DND-41 (cell line): ENCODE results near the gene GTF2A1.
"Not testable (repeated sequence)": the region's sequence is repeated elsewhere in the genome, so short reads cannot be mapped to it uniquely, and the experiment has no call there.

Source experiments
- ATAC-seq: fragments of 200-7000 bp; cut with Tn5 transposase; 3 replicates; pipeline ENCODE4 v1.9.1; 2021; ENCODE audit warnings: low read depth; ENCODE audit not compliant: insufficient read depth
- DNase-seq: peaks from one replicate; pipeline ENCODE4 v3.0.0-alpha.2; 2020
- H2AFZ ChIP-seq: 2 replicates; pipeline ENCODE4 v1.6.0; 2012; ENCODE audit warnings: low read depth, low read length
- H3K27ac ChIP-seq: 2 replicates; pipeline ENCODE4 v1.5.1; 2012; ENCODE audit warnings: low read length, inconsistent platforms
- H3K27me3 ChIP-seq: fragments of 200-600 bp; sonication (generic); 2 replicates; pipeline ENCODE4 v1.6.0; 2012; ENCODE audit warnings: low read length, mild to moderate bottlenecking, inconsistent platforms; ENCODE audit not compliant: insufficient read depth, poor library complexity
- H3K36me3 ChIP-seq: 2 replicates; pipeline ENCODE4 v1.5.1; 2012; ENCODE audit warnings: low read length, inconsistent platforms; ENCODE audit not compliant: insufficient read depth
- H3K4me1 ChIP-seq: 2 replicates; pipeline ENCODE4 v1.5.1; 2012; ENCODE audit warnings: mild to moderate bottlenecking, low read length; ENCODE audit not compliant: insufficient read depth
- H3K4me2 ChIP-seq: 2 replicates; pipeline ENCODE4 v1.6.0; 2012; ENCODE audit warnings: mild to moderate bottlenecking, moderate library complexity, low read length, inconsistent platforms; ENCODE audit not compliant: insufficient read depth
- H3K4me3 ChIP-seq, 2 experiments: fragments of 200-600 bp in 1 of 2; shearing (Covaris generic) in 1 of 2; 2 replicates each; pipeline ENCODE4 v1.5.1; 2012 to 2016; ENCODE audit warnings: inconsistent platforms in 2 of 2, low read length in 2 of 2, mild to moderate bottlenecking in 2 of 2, low read depth in 1 of 2, moderate library complexity in 1 of 2
- H3K79me2 ChIP-seq: 2 replicates; pipeline ENCODE4 v1.6.0; 2012; ENCODE audit warnings: low read length, inconsistent platforms; ENCODE audit not compliant: insufficient read depth
- H3K9ac ChIP-seq: 2 replicates; pipeline ENCODE4 v1.6.0; 2012; ENCODE audit warnings: low read depth, mild to moderate bottlenecking, inconsistent platforms, low read length, moderate library complexity
- H3K9me3 ChIP-seq: 2 replicates; pipeline ENCODE4 v1.5.1; 2012; ENCODE audit warnings: low read length, moderate library complexity, mild to moderate bottlenecking, inconsistent platforms; ENCODE audit not compliant: insufficient read depth, severe bottlenecking
- H4K20me1 ChIP-seq: 2 replicates; pipeline ENCODE4 v1.6.0; 2012; ENCODE audit warnings: low read length; ENCODE audit not compliant: insufficient read depth
- CTCF ChIP-seq: IDR thresholded peaks from 2 replicates; pipeline ENCODE4 v1.5.1; 2012; ENCODE audit warnings: borderline replicate concordance, low read length, moderate library complexity, mild to moderate bottlenecking; ENCODE audit not compliant: poor library complexity, severe bottlenecking; ENCODE audit errors: extremely low read depth
- EZH2 ChIP-seq: IDR thresholded peaks from 3 replicates; pipeline ENCODE4 v1.6.1; 2012; ENCODE audit warnings: borderline replicate concordance, low read depth, mild to moderate bottlenecking, moderate library complexity, low read length, inconsistent platforms; ENCODE audit not compliant: severe bottlenecking

GTF2A1 gene

GRCh38 chr14:81231540-81231939 is 10.8 kb upstream of the GTF2A1 start:
- Histone ChIP-seq H3K4me2 (no peak overlapping the region), H3K4me1 (peaks cover 9% of the 10 kb centered on the region; the same call in 1 of the 2 replicates), H3K9me3 (no peaks in the 10 kb centered on the region), H3K4me3 (no peak overlapping the region), H3K9ac (no peak overlapping the region), H3K27me3 (no peaks in the 10 kb centered on the region), H2AFZ (no peak overlapping the region), H3K27ac (no peak overlapping the region), H3K79me2 (no peaks in the 10 kb centered on the region), H3K36me3 (no peaks in the 10 kb centered on the region), H4K20me1 (no peaks in the 10 kb centered on the region)
- TF ChIP-seq EZH2, result no peak
- no peak for TF ChIP-seq CTCF
- DNase-seq, result no peak
- ATAC-seq, result no peak

- Histone ChIP-seq H3K27me3 (no peaks in the 10 kb centered on the region), H3K4me1 (peaks cover 16% of the 10 kb centered on the region)
Measured at GRCh38 chr14:81224222-81224621, 3.5 kb upstream of the GTF2A1 start.

DNA sequence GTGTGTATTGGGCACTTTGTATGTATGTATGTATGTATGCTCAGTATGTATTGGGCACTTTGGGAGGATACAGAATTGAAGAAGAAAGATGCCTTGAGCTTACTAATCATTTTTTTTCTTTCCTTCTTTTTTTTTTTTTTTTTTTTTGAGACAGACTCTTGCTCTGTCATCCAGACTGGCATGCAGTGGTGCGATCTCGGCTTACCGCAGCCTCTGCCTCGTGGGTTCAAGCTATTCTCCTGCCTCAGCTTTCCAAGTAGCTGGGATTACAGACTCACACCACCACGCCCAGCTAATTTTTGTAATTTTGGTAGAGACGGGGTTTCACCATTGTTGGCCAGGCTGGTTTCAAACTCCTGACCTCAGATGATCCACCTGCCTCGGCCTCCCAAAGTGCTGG is 3.0 kb upstream of the GTF2A1 start:
- not testable (repeated sequence) for H3K4me3 ChIP-seq, H3K9me3 ChIP-seq, ATAC-seq, H3K27me3 ChIP-seq, H3K9ac ChIP-seq, H4K20me1 ChIP-seq, H3K27ac ChIP-seq, DNase-seq, H3K4me2 ChIP-seq, H2AFZ ChIP-seq, H3K36me3 ChIP-seq
- Histone ChIP-seq H3K79me2 (peaks cover 16% of the 10 kb centered on the region), H3K4me1 (peaks cover 19% of the 10 kb centered on the region)

More at GRCh38 chr14:81224222-81224621, 3.5 kb upstream of the GTF2A1 start:
- H3K36me3 ChIP-seq, result no peaks in the 10 kb centered on the region; the same call in 1 of the 2 replicates
- H3K9me3 ChIP-seq, result no peaks in the 10 kb centered on the region
- H3K4me3 ChIP-seq, result no peak overlapping the region
- DNase-seq (no peak), ATAC-seq (no peak)
- no peak overlapping the region for H3K27ac ChIP-seq
- H3K79me2 ChIP-seq, result peaks cover 12% of the 10 kb centered on the region
- H3K4me2 ChIP-seq, result no peak overlapping the region
- H4K20me1 ChIP-seq, result no peaks in the 10 kb centered on the region
- no peak for TF ChIP-seq EZH2
- TF ChIP-seq CTCF, result no peak
- no peak overlapping the region for H2AFZ ChIP-seq
- no peak overlapping the region for H3K9ac ChIP-seq

GRCh38 chr14:81222691-81223090 is 1.9 kb upstream of the GTF2A1 start:
- Histone ChIP-seq H3K9me3 (no peaks in the 10 kb centered on the region), H3K9ac (no peak overlapping the region)

More at GRCh38 chr14:81222691-81223090, 1.9 kb upstream of the GTF2A1 start:
- H3K27me3 ChIP-seq, result no peaks in the 10 kb centered on the region
- H4K20me1 ChIP-seq, result peaks cover 2% of the 10 kb centered on the region; the same call in 1 of the 2 replicates
- peaks cover 27% of the 10 kb centered on the region for H3K79me2 ChIP-seq
- DNase-seq (no peak), ATAC-seq (no peak)
- H3K4me1 ChIP-seq, result peaks cover 30% of the 10 kb centered on the region
- H2AFZ ChIP-seq, result peak overlapping the region; percentile 35
- H3K27ac ChIP-seq, result 0 out of 2 replicates have a peak overlapping the region, but pooled peaks have one; percentile 0
- no peaks in the 10 kb centered on the region; the same call in 1 of the 2 replicates for H3K36me3 ChIP-seq
- no peak overlapping the region for H3K4me3 ChIP-seq
- H3K4me2 ChIP-seq, result no peak overlapping the region
- TF ChIP-seq EZH2, result no peak
- no peak for TF ChIP-seq CTCF
